Measurements from ENCODE around the gene CBX1.
A peak's percentile ranks its signal among the peaks of the same experiment; 100 is the strongest.
"Not testable (repeated sequence)": the region's sequence is repeated elsewhere in the genome, so short reads cannot be mapped to it uniquely, and the experiment has no call there.

CBX1 gene

GRCh38 chr17:48071654-48072053 lies 29.6 kb downstream of the CBX1 start:
- Histone ChIP-seq H3K4me3 (ENCODE audit: low read depth, low read length) (no peak overlapping the region), H3K4me1 (no peaks in the 10 kb centered on the region; the same call in 1 of the 2 replicates), H3K27me3 (no peaks in the 10 kb centered on the region), H3K9me3 (no peaks in the 10 kb centered on the region), H3K36me3 (peaks cover 61% of the 10 kb centered on the region)
- DNase-seq = no peak
- TF ChIP-seq, protein P1, sequence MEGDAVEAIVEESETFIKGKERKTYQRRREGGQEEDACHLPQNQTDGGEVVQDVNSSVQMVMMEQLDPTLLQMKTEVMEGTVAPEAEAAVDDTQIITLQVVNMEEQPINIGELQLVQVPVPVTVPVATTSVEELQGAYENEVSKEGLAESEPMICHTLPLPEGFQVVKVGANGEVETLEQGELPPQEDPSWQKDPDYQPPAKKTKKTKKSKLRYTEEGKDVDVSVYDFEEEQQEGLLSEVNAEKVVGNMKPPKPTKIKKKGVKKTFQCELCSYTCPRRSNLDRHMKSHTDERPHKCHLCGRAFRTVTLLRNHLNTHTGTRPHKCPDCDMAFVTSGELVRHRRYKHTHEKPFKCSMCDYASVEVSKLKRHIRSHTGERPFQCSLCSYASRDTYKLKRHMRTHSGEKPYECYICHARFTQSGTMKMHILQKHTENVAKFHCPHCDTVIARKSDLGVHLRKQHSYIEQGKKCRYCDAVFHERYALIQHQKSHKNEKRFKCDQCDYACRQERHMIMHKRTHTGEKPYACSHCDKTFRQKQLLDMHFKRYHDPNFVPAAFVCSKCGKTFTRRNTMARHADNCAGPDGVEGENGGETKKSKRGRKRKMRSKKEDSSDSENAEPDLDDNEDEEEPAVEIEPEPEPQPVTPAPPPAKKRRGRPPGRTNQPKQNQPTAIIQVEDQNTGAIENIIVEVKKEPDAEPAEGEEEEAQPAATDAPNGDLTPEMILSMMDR (IDR thresholded peaks at IDR 0.05; ENCODE audit: low read depth, low read length) = no peak

GRCh38 chr17:48070195-48070594 lies 31.1 kb downstream of the CBX1 start:
- peaks cover 55% of the 10 kb centered on the region for H3K36me3 ChIP-seq
- no peak overlapping the region for H3K4me3 ChIP-seq (ENCODE audit: low read depth, low read length)
- TF ChIP-seq, protein P1 (IDR thresholded peaks at IDR 0.05; ENCODE audit: low read depth, low read length) = no peak
- no peaks in the 10 kb centered on the region for H3K9me3 ChIP-seq
- no peak for DNase-seq
- no peaks in the 10 kb centered on the region for H3K27me3 ChIP-seq
- H3K4me1 ChIP-seq = no peaks in the 10 kb centered on the region; the same call in 1 of the 2 replicates

DNA sequence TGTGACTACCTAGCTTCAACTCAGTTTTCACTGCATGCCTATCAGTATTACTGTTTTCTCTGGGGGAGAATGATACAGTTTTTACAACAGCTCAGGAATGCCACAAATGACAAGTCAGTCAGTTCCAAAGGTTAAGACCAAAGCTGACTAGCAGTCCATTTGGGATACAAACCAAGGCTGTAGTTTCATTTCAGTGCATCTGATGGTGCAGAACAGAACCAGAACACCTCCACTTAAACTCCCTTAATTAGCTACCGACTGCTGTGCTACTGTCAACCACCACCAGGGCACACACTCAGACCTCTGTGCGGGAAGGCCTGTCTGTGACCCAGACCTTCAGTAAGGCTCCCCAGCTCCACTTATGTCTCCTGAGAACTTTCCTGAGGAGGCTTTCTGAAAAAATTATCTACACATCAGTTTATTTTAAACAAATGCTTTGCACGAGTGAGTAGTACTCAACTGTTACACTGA lies 32.8 kb downstream of the CBX1 start:
- no peaks in the 10 kb centered on the region for H3K9me3 ChIP-seq
- TF ChIP-seq, protein P1 (IDR thresholded peaks at IDR 0.05; ENCODE audit: low read depth, low read length) = peak; percentile 65
- H3K4me1 ChIP-seq = no peaks in the 10 kb centered on the region; the same call in 1 of the 2 replicates
- H3K36me3 ChIP-seq = peaks cover 49% of the 10 kb centered on the region
- no peaks in the 10 kb centered on the region for H3K27me3 ChIP-seq
- peak; percentile 41 for DNase-seq
- H3K4me3 ChIP-seq (ENCODE audit: low read depth, low read length) = no peak overlapping the region

DNA sequence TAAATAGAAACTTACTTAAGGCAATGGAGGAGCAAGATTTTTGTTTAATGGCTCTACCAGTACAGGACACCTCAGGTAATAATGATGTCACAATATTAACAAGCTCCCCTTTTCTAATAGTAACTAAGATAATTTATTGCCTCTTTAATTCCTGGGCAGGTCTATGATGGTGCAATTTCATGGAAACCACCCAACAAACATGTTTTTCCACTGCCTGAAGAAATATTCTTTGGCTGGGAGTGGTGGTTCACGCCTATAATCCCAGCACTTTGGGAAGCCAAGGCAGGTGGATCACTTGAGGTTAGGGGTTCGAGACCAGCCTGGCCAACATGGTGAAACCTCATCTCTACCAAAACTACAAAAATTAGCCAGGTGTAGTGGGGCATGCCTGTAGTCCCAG lies 33.5 kb downstream of the CBX1 start:
- H3K4me1 ChIP-seq = not testable (repeated sequence)

GRCh38 chr17:48067245-48067644 lies 34.0 kb downstream of the CBX1 start:
- Histone ChIP-seq H3K4me1 (no peaks in the 10 kb centered on the region; the same call in 1 of the 2 replicates), H3K36me3 (peaks cover 58% of the 10 kb centered on the region), H3K4me3 (ENCODE audit: low read depth, low read length) (no peak overlapping the region), H3K27me3 (no peaks in the 10 kb centered on the region), H3K9me3 (no peaks in the 10 kb centered on the region)
- DNase-seq = no peak
- TF ChIP-seq, protein P1 (IDR thresholded peaks at IDR 0.05; ENCODE audit: low read depth, low read length) = no peak

More for the DNA sequence above, 33.5 kb downstream of the CBX1 start:
- not testable (repeated sequence) for H3K27me3 ChIP-seq; DNase-seq; H3K4me3 ChIP-seq (ENCODE audit: low read depth, low read length); H3K9me3 ChIP-seq
- H3K36me3 ChIP-seq = peaks cover 54% of the 10 kb centered on the region

- Histone ChIP-seq H3K4me1 (no peaks in the 10 kb centered on the region; the same call in 1 of the 2 replicates), H3K4me3 (ENCODE audit: low read depth, low read length) (no peak overlapping the region), H3K27me3 (no peaks in the 10 kb centered on the region), H3K9me3 (no peaks in the 10 kb centered on the region), H3K36me3 (peaks cover 58% of the 10 kb centered on the region)
- TF ChIP-seq, protein P1 (IDR thresholded peaks at IDR 0.05; ENCODE audit: low read depth, low read length) = peak; percentile 22
- no peak for DNase-seq
Measured at GRCh38 chr17:48066656-48067055, 34.6 kb downstream of the CBX1 start.

Measured in BE2C (cell line).